K562 (cell line): ENCODE results near the gene EPS8. TPM values are rescaled to one million over a fixed set of nuclear protein-coding genes. Genes with fewer than 3 reads are reported as not detected.
"Not testable (repeated sequence)": the region's sequence is repeated elsewhere in the genome, so short reads cannot be mapped to it uniquely, and the experiment has no call there.

Experiments used
- ATAC-seq: fragments of 200-7000 bp; cut with Tn5 transposase; 3 replicates; pipeline ENCODE4 v1.9.1; 2020; ENCODE audit warnings: moderate library complexity
- BruUV-seq: library from RNA; stranded (reverse); fragments of 400-500 nt; replicated peaks from 2 replicates; lab custom pipeline; 2021; lab: Mats Ljungman, UMichigan
- CTCF ChIA-PET: fragments of 300-600 bp; formaldehyde crosslinking; extraction: SDS; loops from one replicate; lab custom pipeline; 2021; ENCODE audit warnings: low intra/inter-chr PET ratio; lab: Yijun Ruan, JAX
- POLR2A ChIA-PET: fragments of 300-600, 350-650 bp; sonication (Branson Sonifier 250); formaldehyde crosslinking; extraction: SDS; loops from one replicate; lab custom pipeline; 2021; ENCODE audit warnings: antibody characterized with exemption, inconsistent platforms; lab: Yijun Ruan, JAX
- DNase-seq, 4 experiments: peaks; one replicate each; pipeline versions ENCODE4 v3.0.0 to v3.0.0-alpha.2; 2011 to 2018; ENCODE audit warnings: low spot score in 3 of 4, mixed read lengths in 3 of 4; ENCODE audit errors: extremely low read depth in 1 of 4
- FAIRE-seq: peaks from 2 replicates; lab custom pipeline; 2011; peaks lifted over from hg19 to GRCh38; lab: Jason Lieb, UNC
- H2AFZ ChIP-seq: 2 replicates; pipeline ENCODE4 v1.6.0; 2011; ENCODE audit warnings: low read depth, low read length, control low read depth, inconsistent platforms
- H3K27ac ChIP-seq: fragments of 200-600 bp; 3 replicates; pipeline ENCODE4 v1.8.0; 2011; ENCODE audit warnings: low read depth, mild to moderate bottlenecking, control low read depth, inconsistent platforms, low read length, moderate library complexity, mixed read lengths; ENCODE audit errors: extremely low read depth
- H3K27me3 ChIP-seq, 2 experiments: fragments of 300-600 bp in 1 of 2; 2 replicates in 1 of 2; 3 replicates in 1 of 2; pipeline versions ENCODE4 v1.6.0 to v1.8.0; 2011; ENCODE audit warnings: inconsistent platforms in 2 of 2, low read length in 2 of 2, mild to moderate bottlenecking in 1 of 2, mixed read lengths in 1 of 2, moderate library complexity in 1 of 2; ENCODE audit not compliant: control insufficient read depth in 2 of 2, insufficient read depth in 2 of 2
- H3K36me3 ChIP-seq: fragments of 300-600 bp; 3 replicates; pipeline ENCODE4 v1.8.0; 2011; ENCODE audit warnings: mild to moderate bottlenecking, low read length, inconsistent platforms; ENCODE audit not compliant: control insufficient read depth, insufficient read depth
- H3K4me1 ChIP-seq, 2 experiments: fragments of 200-600 bp in 1 of 2; replicated peaks in 1 of 2; 2 replicates in 1 of 2; 3 replicates in 1 of 2; pipeline versions ENCODE4 v1.5.1 to v1.8.0; 2011; ENCODE audit warnings: inconsistent platforms in 2 of 2, low read length in 2 of 2, mild to moderate bottlenecking in 1 of 2, mixed read lengths in 1 of 2, moderate library complexity in 1 of 2; ENCODE audit not compliant: control insufficient read depth in 2 of 2, insufficient read depth in 2 of 2
- H3K4me2 ChIP-seq: 2 replicates; pipeline ENCODE4 v1.6.1; 2011; ENCODE audit warnings: low read length, control low read depth, inconsistent platforms, mixed read lengths; ENCODE audit not compliant: insufficient read depth
- H3K4me3 ChIP-seq: fragments of 200-600 bp; sonication (generic), shearing (Covaris generic); 2 replicates; pipeline ENCODE4 v1.5.1; 2016; ENCODE audit warnings: control low read depth, inconsistent platforms
- H3K79me2 ChIP-seq: fragments of 200-600 bp; 3 replicates; pipeline ENCODE4 v1.8.0; 2011; ENCODE audit warnings: low read length, inconsistent platforms; ENCODE audit not compliant: control insufficient read depth, insufficient read depth
- H3K9ac ChIP-seq, 2 experiments: 2 replicates each; pipeline versions ENCODE4 v1.6.0 to v1.6.1; 2011; ENCODE audit warnings: low read depth in 2 of 2, low read length in 2 of 2, control low read depth in 1 of 2, inconsistent platforms in 1 of 2, mild to moderate bottlenecking in 1 of 2, mixed read lengths in 1 of 2; ENCODE audit not compliant: insufficient read depth in 1 of 2
- H3K9me1 ChIP-seq: one replicate; pipeline ENCODE4 v1.6.0; 2011; ENCODE audit warnings: inconsistent platforms, mild to moderate bottlenecking, low read length, moderate library complexity; ENCODE audit not compliant: control insufficient read depth, insufficient read depth
- H3K9me3 ChIP-seq: replicated peaks from 2 replicates; pipeline ENCODE4 v1.5.1; 2011; ENCODE audit warnings: low read depth, low read length, inconsistent platforms; ENCODE audit not compliant: control insufficient read depth, insufficient read depth
- H4K20me1 ChIP-seq: replicated peaks from 2 replicates; pipeline ENCODE4 v1.6.1; 2011; ENCODE audit warnings: low read length, inconsistent platforms, mixed read lengths; ENCODE audit not compliant: control insufficient read depth, insufficient read depth
- CBX5 ChIP-seq: IDR thresholded peaks from 2 replicates; pipeline ENCODE4 v1.6.1; 2014; ENCODE audit warnings: low read depth, borderline replicate concordance
- FIP1L1 ChIP-seq: fragments of 200-400 bp; formaldehyde crosslinking; IDR thresholded peaks from 2 replicates; pipeline ENCODE4 v1.6.1; 2018; ENCODE audit warnings: mild to moderate bottlenecking, low read depth, low read length; ENCODE audit not compliant: poor library complexity, severe bottlenecking
- HDAC3 ChIP-seq: fragments of 450-650 bp; IDR thresholded peaks from 2 replicates; pipeline ENCODE4 v1.6.1; 2018; ENCODE audit warnings: borderline replicate concordance, mild to moderate bottlenecking, moderate library complexity; ENCODE audit not compliant: partially characterized antibody
- MBD2 ChIP-seq: sonication (generic); IDR thresholded peaks from 2 replicates; pipeline ENCODE4 v1.6.1; 2016; ENCODE audit warnings: low read depth, borderline replicate concordance
- NCOA1 ChIP-seq: fragments of 450-650 bp; IDR thresholded peaks from 2 replicates; pipeline ENCODE4 v1.6.1; 2016; ENCODE audit warnings: low read depth
- PYGO2 ChIP-seq: fragments of 450-650 bp; IDR thresholded peaks from 2 replicates; pipeline ENCODE4 v1.6.1; 2016; ENCODE audit warnings: mild to moderate bottlenecking, missing genetic modification characterization, moderate library complexity, missing compliant biosample characterization
- TFAM ChIP-seq: fragments of 250-450 bp; sonication (Bioruptor Pico); conservative IDR thresholded peaks from 2 replicates; pipeline ENCODE4 v1.5.0; 2021; ENCODE audit warnings: mild to moderate bottlenecking, moderate library complexity
- ZNF217 ChIP-seq: sonication (generic); formaldehyde crosslinking; IDR thresholded peaks from 2 replicates; pipeline ENCODE4 v1.8.0; 2022; ENCODE audit warnings: mild to moderate bottlenecking, missing genetic modification reagents
- ZNF239 ChIP-seq: fragments of 250-450 bp; sonication (Bioruptor Pico); IDR thresholded peaks from 2 replicates; pipeline ENCODE4 v1.4.0; 2020; ENCODE audit warnings: mild to moderate bottlenecking
- WGBS: fragments of 100-300 bp; shearing (Covaris generic); methylation state at CpG from one replicate; pipeline ENCODE4 v1.1.6; 2016; ENCODE audit warnings: low coverage, mixed read lengths; ENCODE audit not compliant: insufficient coverage; ENCODE audit errors: missing lambda C conversion rate; 5-methylcytosine and 5-hydroxymethylcytosine counted together
- in situ Hi-C: fragments of 300-500 bp; cut with MboI; formaldehyde crosslinking; loops from 4 replicates; pipeline ENCODE4 v1.15.0; 2018; ENCODE audit warnings: inconsistent platforms, mixed read lengths
- intact Hi-C: fragments of 100-400 bp; cut with micrococcal nuclease; formaldehyde crosslinking; loops from 2 replicates; pipeline ENCODE4 v1.14.2; 2022
- polyA plus RNA-seq, 8 experiments: library from polyadenylated mRNA; depleted of rRNA in 4 of 8; stranded (reverse) in 5 of 8; unstranded in 3 of 8; fragments of >200 nt; fragmentation: Nextera tagmentation in 2 of 8; fragmentation: Illumina TruSeq in 1 of 8; extraction: Ambion mirVana in 2 of 8; extraction: Trizol in 1 of 8; gene quantifications; 2 replicates each; pipeline versions ENCODE4 v1.2.1 to v1.2.3, GENCODE V29; 2011 to 2014; ENCODE audit warnings: inconsistent platforms in 1 of 8, missing spikeins in 1 of 8
- total RNA-seq, 7 experiments: library from RNA; depleted of rRNA in 6 of 7; stranded (reverse); fragments of >200 nt in 6 of 7; fragmentation: Illumina TruSeq in 2 of 7; extraction: Trizol in 2 of 7; gene quantifications; 2 replicates each; pipeline versions ENCODE4 v1.2.1 to v1.2.3, GENCODE V29; 2011 to 2021; ENCODE audit warnings: low replicate concordance in 1 of 7
- TF ChIP-seq, protein P1 (sequence below): fragments of 150-350 bp; IDR thresholded peaks from 2 replicates; pipeline ENCODE4 v1.6.1; 2014; ENCODE audit warnings: low read depth, mild to moderate bottlenecking, low read length, borderline replicate concordance

EPS8 gene
- total and polyA plus RNA-seq, 9 of the 15 experiments (the other 6 are each of a cell fraction or from before 2014, with no cell fraction given): 0.10 to 1.9 (median 0.33) TPM

GRCh38 chr12:15741082-15741481 lies 48.1 kb downstream of the EPS8 start:
- Histone ChIP-seq H3K9me1 (no peaks in the 10 kb centered on the region), H3K4me2 (no peak overlapping the region), H3K79me2 (no peaks in the 10 kb centered on the region), H3K4me1 (no peaks in the 10 kb centered on the region), H3K9me3 (no peaks in the 10 kb centered on the region), H4K20me1 (no peaks in the 10 kb centered on the region), H3K27me3 (no peaks in the 10 kb centered on the region), H3K36me3 (no peaks in the 10 kb centered on the region), H3K27ac (no peak overlapping the region), H2AFZ (no peak overlapping the region), H3K4me3 (no peak overlapping the region), H3K9ac (no peak overlapping the region)
- in situ Hi-C loops: no loop called here
- FAIRE-seq (no peak), ATAC-seq (no peak), DNase-seq (no peak)
- intact Hi-C loops: no loop called here
- WGBS: 0% methylated on average over 2 of the region's 2 CpGs
- no TSS peak for BruUV-seq
- ChIA-PET CTCF (no interaction called here), POLR2A (no interaction called here)
- TF ChIP-seq PYGO2 (tag): no peak
- no peak for TF ChIP-seq HDAC3
- no peak for TF ChIP-seq MBD2
- TF ChIP-seq, protein P1, sequence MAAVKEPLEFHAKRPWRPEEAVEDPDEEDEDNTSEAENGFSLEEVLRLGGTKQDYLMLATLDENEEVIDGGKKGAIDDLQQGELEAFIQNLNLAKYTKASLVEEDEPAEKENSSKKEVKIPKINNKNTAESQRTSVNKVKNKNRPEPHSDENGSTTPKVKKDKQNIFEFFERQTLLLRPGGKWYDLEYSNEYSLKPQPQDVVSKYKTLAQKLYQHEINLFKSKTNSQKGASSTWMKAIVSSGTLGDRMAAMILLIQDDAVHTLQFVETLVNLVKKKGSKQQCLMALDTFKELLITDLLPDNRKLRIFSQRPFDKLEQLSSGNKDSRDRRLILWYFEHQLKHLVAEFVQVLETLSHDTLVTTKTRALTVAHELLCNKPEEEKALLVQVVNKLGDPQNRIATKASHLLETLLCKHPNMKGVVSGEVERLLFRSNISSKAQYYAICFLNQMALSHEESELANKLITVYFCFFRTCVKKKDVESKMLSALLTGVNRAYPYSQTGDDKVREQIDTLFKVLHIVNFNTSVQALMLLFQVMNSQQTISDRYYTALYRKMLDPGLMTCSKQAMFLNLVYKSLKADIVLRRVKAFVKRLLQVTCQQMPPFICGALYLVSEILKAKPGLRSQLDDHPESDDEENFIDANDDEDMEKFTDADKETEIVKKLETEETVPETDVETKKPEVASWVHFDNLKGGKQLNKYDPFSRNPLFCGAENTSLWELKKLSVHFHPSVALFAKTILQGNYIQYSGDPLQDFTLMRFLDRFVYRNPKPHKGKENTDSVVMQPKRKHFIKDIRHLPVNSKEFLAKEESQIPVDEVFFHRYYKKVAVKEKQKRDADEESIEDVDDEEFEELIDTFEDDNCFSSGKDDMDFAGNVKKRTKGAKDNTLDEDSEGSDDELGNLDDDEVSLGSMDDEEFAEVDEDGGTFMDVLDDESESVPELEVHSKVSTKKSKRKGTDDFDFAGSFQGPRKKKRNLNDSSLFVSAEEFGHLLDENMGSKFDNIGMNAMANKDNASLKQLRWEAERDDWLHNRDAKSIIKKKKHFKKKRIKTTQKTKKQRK: no peak
- no peak for TF ChIP-seq CBX5
- no peak for TF ChIP-seq ZNF217 (CRISPR knock-in tag)
- no peak for TF ChIP-seq NCOA1
- TF ChIP-seq TFAM (CRISPR knock-in tag): no peak
- TF ChIP-seq FIP1L1: no peak
- no peak for TF ChIP-seq ZNF239 (CRISPR knock-in tag)

DNA sequence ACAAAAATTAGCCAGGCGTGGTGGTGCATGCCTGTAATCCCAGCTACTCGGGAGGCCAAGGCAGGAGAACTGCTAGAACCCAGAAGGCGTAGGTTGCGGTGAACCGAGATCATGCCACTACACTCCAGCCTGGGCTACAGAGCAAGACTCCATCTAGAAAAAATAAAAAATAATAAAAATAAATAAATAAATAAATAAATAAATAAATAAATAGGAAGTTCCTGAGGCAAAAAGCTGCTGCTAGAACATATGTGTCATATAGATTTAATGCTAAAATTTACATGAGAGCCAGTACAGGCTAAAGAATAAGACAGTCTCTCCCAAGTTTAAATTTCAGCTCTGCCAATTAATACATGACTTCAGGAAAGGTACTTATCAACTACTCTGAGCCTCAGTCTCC lies 48.8 kb downstream of the EPS8 start:
- H3K27me3 ChIP-seq, DNase-seq, in situ Hi-C loops: not testable (repeated sequence)

More for the DNA sequence above, 48.8 kb downstream of the EPS8 start:
- POLR2A ChIA-PET, H4K20me1 ChIP-seq, H3K79me2 ChIP-seq, H3K9me1 ChIP-seq, intact Hi-C loops, H3K4me3 ChIP-seq, H3K27ac ChIP-seq, CTCF ChIA-PET, H2AFZ ChIP-seq, H3K4me1 ChIP-seq, H3K4me2 ChIP-seq, BruUV-seq, FAIRE-seq, H3K36me3 ChIP-seq, ATAC-seq, H3K9me3 ChIP-seq, H3K9ac ChIP-seq: not testable (repeated sequence)
- 4% methylated on average over 5 of the region's 5 CpGs for WGBS
